GM18861 (cell line): Measurements from ENCODE around the gene CD276.

ENCODE experiments used
- ATAC-seq: cut with Tn5 transposase; IDR thresholded peaks from one replicate; pipeline ENCODE4 v1.9.1; 2021; ENCODE audit not compliant: unreplicated experiment

The CD276 gene

GRCh38 chr15:73746883-73747282 is 62.7 kb downstream of the CD276 start:
- ATAC-seq, result no peak

GRCh38 chr15:73747847-73748590 is 63.8 kb downstream of the CD276 start:
- no peak for ATAC-seq

GRCh38 chr15:73748730-73749129 is 64.5 kb downstream of the CD276 start:
- ATAC-seq, result no peak

GRCh38 chr15:73749533-73749932 is 65.3 kb downstream of the CD276 start:
- ATAC-seq, result no peak

GRCh38 chr15:73749971-73750370 is 65.8 kb downstream of the CD276 start:
- ATAC-seq, result no peak

GRCh38 chr15:73750438-73750837 is 66.3 kb downstream of the CD276 start:
- ATAC-seq, result no peak

GRCh38 chr15:73750951-73751350 is 66.8 kb downstream of the CD276 start:
- ATAC-seq, result no peak

GRCh38 chr15:73751511-73751898 is 67.3 kb downstream of the CD276 start:
- no peak for ATAC-seq

GRCh38 chr15:73751899-73752805 is 68.0 kb downstream of the CD276 start:
- ATAC-seq, result no peak

- ATAC-seq, result no peak
Measured at GRCh38 chr15:73752806-73753193, 68.6 kb downstream of the CD276 start.

GRCh38 chr15:73753250-73754130 is 69.3 kb downstream of the CD276 start, which contains the start of gene INSYN1:
TSS of gene INSYN1 (minus strand) at chr15:73753351. CDS start at chr15:73751130, 2,221 bp downstream.
- ATAC-seq, result no peak

GRCh38 chr15:73754461-73754860 is 70.3 kb downstream of the CD276 start:
- no peak for ATAC-seq

- ATAC-seq, result no peak
Measured at GRCh38 chr15:73755481-73755880, 71.3 kb downstream of the CD276 start.

- ATAC-seq, result no peak
Measured at GRCh38 chr15:73755946-73756345, 71.8 kb downstream of the CD276 start.

- no peak for ATAC-seq
Measured at GRCh38 chr15:73756390-73756789, 72.2 kb downstream of the CD276 start.

GRCh38 chr15:73756947-73757513 is 72.8 kb downstream of the CD276 start:
- no peak for ATAC-seq

- no peak for ATAC-seq
Measured at GRCh38 chr15:73757571-73757970, 73.4 kb downstream of the CD276 start.

GRCh38 chr15:73758461-73758860 is 74.3 kb downstream of the CD276 start:
- ATAC-seq, result no peak

GRCh38 chr15:73760330-73761329 is 76.4 kb downstream of the CD276 start:
- no peak for ATAC-seq

- ATAC-seq, result no peak
Measured at GRCh38 chr15:73763931-73764330, 79.7 kb downstream of the CD276 start.
